ENCODE data around the gene DMPK.

GRCh38 chr19:45739498-45740439 lies 42.5 kb downstream of the DMPK start:
- TF ChIP-seq CTCF (IDR thresholded peaks at IDR 0.05; ENCODE audit: insufficient read depth, low read length, poor library complexity, severe bottlenecking) (no peak), EZH2phosphoT487 (conservative IDR thresholded peaks at IDR 0.05; ENCODE audit: low read length) (no peak)
